ENCODE results near the gene RGS13.

GRCh38 chr1:192601143-192601542 lies 34.8 kb upstream of the RGS13 start:
- TF ChIP-seq CTCF (IDR thresholded peaks at IDR 0.05) = no peak
- no peak for TF ChIP-seq EZH2 (IDR thresholded peaks at IDR 0.05; ENCODE audit: borderline replicate concordance, insufficient read depth, low read depth, low read length, poor library complexity, severe bottlenecking)

Data from B cell (primary cell).